ENCODE results near the gene TAB2.
"Not testable (repeated sequence)": the region's sequence is repeated elsewhere in the genome, so short reads cannot be mapped to it uniquely, and the experiment has no call there.

TAB2 gene

DNA sequence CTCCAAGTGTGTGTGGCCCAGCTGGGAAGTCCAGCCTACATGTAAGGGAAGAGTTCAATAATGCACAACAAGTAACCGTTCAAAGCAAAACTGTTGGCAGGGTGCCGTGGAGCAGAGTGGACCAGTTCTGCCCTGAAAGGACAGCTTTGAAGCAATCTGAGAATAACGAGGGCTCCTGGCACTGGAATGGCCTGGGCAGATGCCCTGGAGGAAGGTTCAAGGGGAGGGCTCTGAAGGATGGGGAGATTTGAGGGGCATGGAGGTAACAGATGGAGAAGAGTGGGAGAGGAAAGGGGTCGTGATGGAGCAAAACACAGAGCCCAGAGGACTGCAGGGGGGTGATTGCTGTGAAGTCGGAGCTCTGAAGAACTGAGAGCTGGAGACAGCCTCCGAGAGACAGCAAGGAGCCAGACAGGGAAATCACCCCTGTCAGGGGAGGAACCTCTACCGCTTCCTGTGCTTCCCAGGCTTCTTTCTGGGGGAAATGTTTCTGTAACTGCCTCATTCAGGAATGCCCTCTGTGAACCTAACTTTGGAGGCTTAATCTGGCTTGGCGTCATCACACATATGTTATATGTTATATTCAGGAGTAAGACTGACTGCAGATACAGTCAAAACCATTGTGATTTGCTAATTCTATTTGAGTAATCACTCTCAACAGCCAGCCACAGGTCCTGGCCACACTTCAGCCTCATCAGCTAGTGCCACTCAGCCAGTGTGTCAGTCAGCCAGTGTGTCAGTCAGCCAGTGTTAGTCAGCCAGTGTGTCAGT lies 126.1 kb downstream of the TAB2 start:
- no peak for DNase-seq (ENCODE audit: low read depth in 2 of 2)

DNA sequence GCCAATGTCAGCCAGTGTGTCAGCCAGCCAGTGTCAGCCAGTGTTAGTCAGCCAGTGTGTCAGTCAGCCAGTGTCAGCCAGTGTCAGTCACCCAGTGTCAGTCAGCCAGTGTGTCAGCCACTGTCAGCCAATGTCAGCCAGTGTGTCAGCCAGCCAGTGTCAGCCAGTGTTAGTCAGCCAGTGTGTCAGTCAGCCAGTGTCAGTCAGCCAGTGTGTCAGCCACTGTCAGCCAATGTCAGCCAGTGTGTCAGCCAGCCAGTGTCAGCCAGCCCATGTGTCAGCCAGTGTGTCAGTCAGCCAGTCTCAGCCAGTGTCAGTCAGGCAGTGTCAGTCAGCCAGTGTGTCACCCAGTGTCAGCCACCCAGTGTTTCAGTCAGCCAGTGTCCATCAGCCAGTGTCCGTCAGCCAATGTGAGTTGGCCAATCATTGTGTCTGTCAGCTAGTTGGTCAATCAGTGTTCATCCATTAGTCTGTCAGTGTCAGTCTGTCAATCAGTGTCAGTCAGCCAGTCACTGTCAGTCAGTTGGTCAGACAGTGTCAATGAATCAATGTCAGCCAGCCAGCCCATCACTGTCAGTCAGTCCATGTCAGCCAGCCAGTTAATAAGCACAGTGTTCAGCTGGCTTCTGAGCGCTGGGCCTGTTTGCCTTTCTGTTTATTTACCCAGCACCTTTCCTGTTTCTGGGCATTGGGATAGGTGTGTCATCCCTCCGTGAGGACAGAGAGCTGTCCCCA lies 127.0 kb downstream of the TAB2 start:
- DNase-seq (ENCODE audit: low read depth in 2 of 2): not testable (repeated sequence)

- no peak for DNase-seq (ENCODE audit: low read depth in 2 of 2)
Observed at GRCh38 chr6:149445095-149445466, 127.6 kb downstream of the TAB2 start.

- no peak for DNase-seq (ENCODE audit: low read depth in 2 of 2)
Observed at GRCh38 chr6:149445573-149445972, 128.1 kb downstream of the TAB2 start.

- no peak for DNase-seq (ENCODE audit: low read depth in 2 of 2)
Observed at GRCh38 chr6:149446791-149447376, 129.4 kb downstream of the TAB2 start.

DNA sequence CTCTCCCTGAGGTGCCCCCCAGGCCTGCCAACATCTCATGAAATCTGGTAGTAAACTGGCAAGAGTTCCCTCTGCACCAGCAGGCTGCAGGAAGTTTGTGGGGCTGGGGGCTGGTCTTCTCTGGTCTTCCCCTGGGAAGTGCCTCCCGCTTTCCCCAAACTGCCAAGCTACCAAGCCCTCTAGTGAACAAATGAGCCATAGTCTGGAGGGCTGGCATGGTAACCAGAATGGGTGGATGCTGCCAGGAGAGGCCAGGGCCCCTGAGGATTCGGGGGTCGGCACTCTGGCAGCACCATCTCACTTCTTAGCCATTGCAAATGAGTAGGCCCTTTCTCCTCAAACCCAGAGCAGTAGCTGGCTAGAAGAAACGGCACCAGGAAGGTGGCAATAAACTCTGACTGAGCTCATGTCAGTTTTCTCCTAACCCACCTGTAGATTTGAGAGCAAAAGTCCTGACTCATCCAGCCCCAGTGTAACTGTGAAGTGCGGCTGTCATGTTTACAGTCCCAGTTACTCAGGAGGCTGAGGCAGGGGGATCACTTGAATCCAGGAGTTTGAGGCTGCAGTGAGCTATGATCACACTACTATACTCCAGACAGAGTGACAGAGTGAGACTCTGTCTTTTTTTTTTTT lies 131.4 kb downstream of the TAB2 start:
- no peak for DNase-seq (ENCODE audit: low read depth in 2 of 2)

GRCh38 chr6:149449831-149450678 lies 132.5 kb downstream of the TAB2 start:
- DNase-seq (ENCODE audit: low read depth in 2 of 2): no peak

GRCh38 chr6:149450679-149451375 lies 133.3 kb downstream of the TAB2 start:
- no peak for DNase-seq (ENCODE audit: low read depth in 2 of 2)

GRCh38 chr6:149451376-149452036 lies 134.0 kb downstream of the TAB2 start:
- DNase-seq (ENCODE audit: low read depth in 2 of 2): no peak

DNA sequence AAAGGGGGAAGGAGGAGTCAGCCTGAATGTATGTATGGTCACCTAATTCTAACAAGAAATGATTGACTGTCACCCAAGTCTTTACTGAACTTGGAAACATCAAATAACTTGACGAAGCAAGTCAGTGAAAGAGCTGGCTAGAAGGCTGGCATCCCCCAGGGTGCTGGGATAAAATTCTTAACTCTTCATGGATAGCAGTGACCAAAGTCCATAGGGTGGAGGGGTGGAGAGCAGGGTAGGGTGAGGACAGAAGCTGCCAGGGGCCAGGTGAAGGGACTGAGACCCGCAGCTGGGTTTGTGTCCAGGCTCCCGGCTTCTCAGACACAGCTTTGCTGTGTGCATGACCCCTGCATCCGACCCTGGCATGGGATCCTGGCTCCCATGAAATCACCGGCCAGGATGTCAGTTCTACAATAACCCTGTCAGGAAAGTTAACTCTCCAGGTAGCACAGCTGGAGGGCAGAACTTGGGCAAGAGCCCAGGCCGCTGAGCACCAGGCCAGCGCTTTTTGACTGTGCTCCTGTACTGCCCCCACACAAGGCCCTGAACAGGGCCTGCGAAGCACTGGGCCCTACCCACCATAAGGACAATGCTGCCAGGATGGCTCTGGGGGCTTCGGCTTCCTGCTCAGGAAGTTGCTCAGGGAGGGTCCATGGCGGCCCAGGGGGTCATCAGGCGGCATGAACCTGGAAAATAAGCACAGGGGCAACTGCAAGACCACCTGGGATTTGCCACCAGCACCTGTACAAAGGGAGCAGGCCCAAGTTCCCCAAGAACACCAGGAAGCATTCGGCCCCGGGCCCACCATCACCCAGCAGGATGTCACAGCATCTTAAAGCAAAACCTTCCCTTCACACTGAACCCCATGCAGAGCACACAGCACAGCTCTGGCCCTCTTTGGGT lies 134.8 kb downstream of the TAB2 start:
- no peak for DNase-seq (ENCODE audit: low read depth in 2 of 2)

DNA sequence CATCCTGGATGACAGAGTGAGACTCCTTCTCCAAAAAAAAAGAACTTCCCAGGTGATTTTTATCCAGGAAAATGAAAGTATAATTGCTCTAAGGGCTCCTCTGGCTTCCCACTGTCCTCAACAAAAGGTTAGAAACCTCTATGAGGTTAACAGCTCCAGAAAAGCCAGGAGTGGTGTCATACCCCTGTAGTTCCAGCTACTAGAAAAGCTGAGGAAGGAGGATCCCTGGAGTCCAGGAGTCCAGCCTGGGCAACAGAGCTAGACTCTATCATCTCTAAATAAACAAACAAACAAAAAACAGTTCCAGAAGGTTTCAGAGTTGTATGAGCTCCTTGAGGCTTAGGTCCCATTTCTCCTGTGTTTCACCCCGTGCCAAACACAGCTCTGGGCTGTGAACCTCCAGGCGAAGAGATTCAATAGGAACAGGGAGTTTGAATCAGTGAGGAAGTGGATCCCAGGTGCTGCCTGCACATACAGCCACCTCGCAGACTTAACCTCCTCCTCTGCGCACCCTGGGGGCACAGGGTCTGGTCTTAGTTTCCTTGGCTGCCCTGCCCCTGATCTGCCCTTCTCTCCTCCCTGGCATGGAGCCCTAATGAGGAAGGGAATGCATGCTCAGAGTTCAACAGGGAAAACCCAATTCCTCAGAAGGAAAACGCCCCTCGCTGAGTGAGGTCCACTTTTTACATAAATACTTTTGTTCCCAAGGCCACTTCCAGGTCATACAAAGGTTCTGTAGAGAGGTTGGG lies 136.3 kb downstream of the TAB2 start:
- no peak for DNase-seq (ENCODE audit: low read depth in 2 of 2)

GRCh38 chr6:149454346-149454848 lies 136.9 kb downstream of the TAB2 start:
- no peak for DNase-seq (ENCODE audit: low read depth in 2 of 2)

DNA sequence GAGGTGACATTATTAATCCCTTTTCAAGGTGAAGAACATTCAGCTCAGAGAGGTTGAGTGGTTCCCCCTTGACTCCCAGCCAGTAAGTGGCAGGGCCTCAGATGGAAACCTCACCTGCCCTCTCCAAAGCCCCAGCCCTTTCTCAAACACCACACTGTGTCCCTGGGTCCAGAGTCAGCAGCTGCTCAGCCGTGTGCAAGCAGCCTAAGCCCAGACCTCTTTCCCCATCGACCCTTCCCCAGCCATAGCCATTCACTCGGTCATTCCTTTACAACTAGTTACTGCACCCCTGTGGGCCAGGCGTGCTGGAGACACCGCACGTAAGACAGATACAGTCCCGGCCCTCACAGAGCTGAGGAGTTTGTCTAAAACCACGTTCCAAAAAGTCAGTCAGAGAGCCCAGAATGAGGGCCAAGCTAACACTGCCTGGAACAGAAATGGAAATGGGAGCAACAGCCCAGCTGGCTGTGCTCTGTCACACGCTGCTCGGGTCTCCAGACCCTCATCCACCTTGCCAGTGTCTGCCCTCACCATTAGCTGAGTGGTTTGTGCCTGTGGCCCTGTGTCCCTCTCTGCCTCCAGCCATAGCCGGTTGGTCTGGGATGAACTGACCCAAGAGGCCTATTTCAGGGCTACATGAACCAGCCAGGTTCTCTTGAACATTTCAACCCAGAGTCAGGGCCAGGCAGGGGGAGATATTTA lies 137.7 kb downstream of the TAB2 start:
- DNase-seq (ENCODE audit: low read depth in 2 of 2): no peak

DNA sequence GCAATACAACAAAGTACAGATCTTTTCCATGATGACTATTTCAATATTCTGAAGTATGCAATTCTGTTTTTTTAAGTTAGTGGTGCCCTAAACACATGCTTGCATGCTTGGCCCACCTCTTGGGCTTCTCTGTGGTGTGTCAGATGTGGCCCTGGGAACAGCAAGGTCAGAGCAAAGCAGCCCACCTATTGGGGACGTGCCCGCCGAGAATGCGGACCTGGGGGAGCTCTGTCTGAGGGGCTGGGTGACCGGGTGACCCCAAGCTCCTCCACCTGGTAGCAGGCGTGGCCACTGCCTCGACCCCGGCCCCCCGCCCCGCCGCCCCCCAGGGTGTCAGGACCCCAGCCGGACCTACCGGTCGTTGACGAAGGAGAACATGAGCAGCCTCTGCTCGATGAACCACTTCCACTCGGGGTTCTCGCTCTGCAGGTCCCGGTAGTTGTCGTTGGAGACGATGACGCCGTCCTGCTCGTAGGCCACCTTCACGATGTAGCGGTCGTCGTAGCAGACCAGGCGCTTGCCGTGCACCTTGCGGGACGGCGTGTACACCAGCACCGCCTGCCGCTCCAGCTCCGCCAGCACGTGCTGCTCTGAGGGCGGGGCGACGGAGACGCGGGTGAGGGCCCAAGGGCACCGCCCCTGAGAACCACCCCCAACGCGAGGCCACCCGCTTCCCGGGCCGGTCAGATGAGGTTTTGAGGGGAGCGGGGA lies 139.0 kb downstream of the TAB2 start:
- DNase-seq (ENCODE audit: low read depth in 2 of 2): no peak

DNA sequence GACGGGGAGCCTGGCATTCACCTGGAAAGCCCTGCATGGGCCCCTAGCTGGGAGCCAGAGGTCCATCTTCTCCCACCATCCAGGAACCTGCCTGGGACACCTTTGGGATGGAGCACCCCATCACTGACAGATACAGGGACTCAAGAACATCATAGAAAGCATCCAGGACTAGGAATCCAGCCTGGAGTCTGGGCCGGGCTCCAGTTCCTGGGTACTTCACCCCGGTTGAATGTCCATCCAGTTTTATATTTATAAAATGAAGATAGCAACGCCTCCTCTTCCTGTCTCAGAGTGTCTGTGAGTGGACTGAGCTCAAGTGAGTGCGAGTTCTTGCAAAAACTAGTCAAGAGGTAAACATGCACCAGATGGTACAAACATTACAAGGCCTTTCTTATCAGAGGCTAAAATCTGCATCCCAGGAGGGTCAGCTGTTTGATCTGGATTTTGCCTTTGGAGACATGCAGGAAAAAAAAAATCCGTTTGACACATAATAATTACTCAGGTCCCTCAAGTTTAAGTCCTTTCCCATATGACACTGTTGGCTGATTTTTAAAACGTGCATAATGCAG lies 139.9 kb downstream of the TAB2 start:
- no peak for DNase-seq (ENCODE audit: low read depth in 2 of 2)

DNA sequence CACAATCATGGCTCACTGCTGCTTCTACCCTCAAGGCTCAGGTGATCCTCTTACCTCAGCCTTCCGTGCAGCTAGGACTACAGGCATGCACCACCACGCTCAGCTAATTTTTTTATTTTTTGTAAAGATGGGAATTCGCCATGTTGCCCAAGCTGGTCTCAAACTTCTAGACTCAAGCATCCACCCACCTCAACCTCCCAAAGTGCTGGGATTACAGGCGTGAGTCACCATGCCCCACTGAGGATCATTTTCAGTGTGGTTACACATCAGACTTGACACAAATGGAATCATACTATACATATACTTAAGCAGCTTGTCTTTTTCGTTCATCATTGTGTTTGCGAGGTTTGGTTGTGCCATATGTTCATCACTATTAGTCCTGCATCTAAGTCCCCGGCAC lies 140.7 kb downstream of the TAB2 start:
- DNase-seq (ENCODE audit: low read depth in 2 of 2): no peak

DNA sequence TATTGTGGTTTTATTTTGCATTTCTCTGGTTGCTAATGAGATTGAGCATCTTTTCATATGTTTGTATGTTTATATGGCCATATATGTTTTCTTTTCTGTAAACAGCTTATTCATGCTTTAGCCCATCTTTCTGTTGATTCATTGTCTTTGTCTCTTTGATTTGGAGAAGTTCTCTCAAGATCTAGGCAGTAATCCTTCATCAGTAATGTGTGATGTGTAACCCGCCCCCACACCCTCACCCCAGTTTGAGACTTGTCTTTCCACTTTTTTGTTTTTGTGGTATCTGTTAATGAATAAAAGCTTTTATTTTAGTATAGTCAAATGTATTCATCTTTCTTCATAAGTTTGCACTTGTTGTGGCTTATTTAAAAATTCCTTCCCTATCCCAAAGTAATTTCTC lies 141.3 kb downstream of the TAB2 start:
- DNase-seq (ENCODE audit: low read depth in 2 of 2): no peak
